ENCODE data around the gene ZSCAN12. TPM values are rescaled to one million over a fixed set of nuclear protein-coding genes. Genes with fewer than 3 reads are reported as not detected.
A peak's percentile ranks its signal among the peaks of the same experiment; 100 is the strongest.

ZSCAN12 gene
- total and polyA plus RNA-seq, 2 donors (not counting 1 experiment from before 2014, with no cell fraction given), result 4.7 to 9.6 TPM

DNA sequence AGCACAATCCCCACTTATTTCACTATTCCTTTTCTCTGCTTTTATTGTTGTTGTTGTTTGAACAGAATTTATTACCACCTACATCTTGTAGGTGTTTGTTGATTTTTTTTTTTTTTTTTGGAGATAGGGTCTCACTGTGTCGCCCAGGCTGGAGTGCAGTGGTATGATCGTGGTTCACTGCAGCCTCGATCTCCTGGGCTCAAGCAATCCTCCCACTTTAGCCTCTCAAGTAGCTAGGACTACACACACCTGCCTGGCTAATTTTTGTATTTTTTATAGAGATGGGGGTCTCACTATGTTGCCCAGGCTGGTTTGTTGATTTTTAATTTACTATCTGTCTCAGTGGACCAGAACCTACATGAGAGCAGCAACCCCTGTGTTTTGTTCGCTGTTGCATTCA is 3.6 kb downstream of the ZSCAN12 start:
- Histone ChIP-seq H3K27ac (ENCODE audit: insufficient read depth, low read length) (no peak overlapping the region), H2AFZ (ENCODE audit: low read length) (no peak overlapping the region), H3K79me2 (ENCODE audit: control insufficient read depth, insufficient read depth, low read length) (peaks cover 24% of the 10 kb centered on the region), H3K36me3 (ENCODE audit: control insufficient read depth, insufficient read depth, low read length) (peaks cover 10% of the 10 kb centered on the region), H4K20me1 (ENCODE audit: control insufficient read depth, extremely low read depth, insufficient read depth, low read length) (no peaks in the 10 kb centered on the region), H3K27me3 (ENCODE audit: control insufficient read depth, insufficient read depth, low read length) (no peaks in the 10 kb centered on the region), H3K4me3 (replicated peaks in 1 of 4; ENCODE audit: control extremely low read depth in 1 of 4, insufficient read depth in 1 of 4, low read depth in 3 of 4, low read length in 4 of 4) (no peak overlapping the region), H3K9ac (ENCODE audit: insufficient read depth, low read length) (no peak overlapping the region), H3K4me1 (ENCODE audit: control insufficient read depth, extremely low read depth, insufficient read depth, low read length) (peaks cover 6% of the 10 kb centered on the region), H3K9me3 (ENCODE audit: control insufficient read depth, insufficient read depth, low read depth, low read length) (no peaks in the 10 kb centered on the region), H3K4me2 (ENCODE audit: extremely low read depth, insufficient read depth, low read length) (no peak overlapping the region)
- TF ChIP-seq, protein P1, sequence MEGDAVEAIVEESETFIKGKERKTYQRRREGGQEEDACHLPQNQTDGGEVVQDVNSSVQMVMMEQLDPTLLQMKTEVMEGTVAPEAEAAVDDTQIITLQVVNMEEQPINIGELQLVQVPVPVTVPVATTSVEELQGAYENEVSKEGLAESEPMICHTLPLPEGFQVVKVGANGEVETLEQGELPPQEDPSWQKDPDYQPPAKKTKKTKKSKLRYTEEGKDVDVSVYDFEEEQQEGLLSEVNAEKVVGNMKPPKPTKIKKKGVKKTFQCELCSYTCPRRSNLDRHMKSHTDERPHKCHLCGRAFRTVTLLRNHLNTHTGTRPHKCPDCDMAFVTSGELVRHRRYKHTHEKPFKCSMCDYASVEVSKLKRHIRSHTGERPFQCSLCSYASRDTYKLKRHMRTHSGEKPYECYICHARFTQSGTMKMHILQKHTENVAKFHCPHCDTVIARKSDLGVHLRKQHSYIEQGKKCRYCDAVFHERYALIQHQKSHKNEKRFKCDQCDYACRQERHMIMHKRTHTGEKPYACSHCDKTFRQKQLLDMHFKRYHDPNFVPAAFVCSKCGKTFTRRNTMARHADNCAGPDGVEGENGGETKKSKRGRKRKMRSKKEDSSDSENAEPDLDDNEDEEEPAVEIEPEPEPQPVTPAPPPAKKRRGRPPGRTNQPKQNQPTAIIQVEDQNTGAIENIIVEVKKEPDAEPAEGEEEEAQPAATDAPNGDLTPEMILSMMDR (conservative IDR thresholded peaks at IDR 0.05 in 1 of 2, IDR thresholded peaks at IDR 0.05 in 1 of 2; ENCODE audit: low read depth in 1 of 2, low read length in 2 of 2), result no peak
- no peak for TF ChIP-seq EZH2 (IDR thresholded peaks at IDR 0.05; ENCODE audit: low read length, missing control alignments)
- DNase-seq (ENCODE audit: low read depth in 2 of 2), result no peak

- H3K9me3 ChIP-seq (ENCODE audit: control insufficient read depth, insufficient read depth, low read depth, low read length), result no peaks in the 10 kb centered on the region
- no peaks in the 10 kb centered on the region for H4K20me1 ChIP-seq (ENCODE audit: control insufficient read depth, extremely low read depth, insufficient read depth, low read length)
- H3K4me1 ChIP-seq (ENCODE audit: control insufficient read depth, extremely low read depth, insufficient read depth, low read length), result peaks cover 6% of the 10 kb centered on the region
- H2AFZ ChIP-seq (ENCODE audit: low read length), result no peak overlapping the region
- H3K27ac ChIP-seq (ENCODE audit: insufficient read depth, low read length), result no peak overlapping the region
- DNase-seq (ENCODE audit: low read depth in 2 of 2), result peak in 1 of 2 donors; percentile 30
- TF ChIP-seq, protein P1 (conservative IDR thresholded peaks at IDR 0.05 in 1 of 2, IDR thresholded peaks at IDR 0.05 in 1 of 2; ENCODE audit: low read depth in 1 of 2, low read length in 2 of 2), result peak; percentile 14 to 43
- TF ChIP-seq EZH2 (IDR thresholded peaks at IDR 0.05; ENCODE audit: low read length, missing control alignments), result no peak
- peaks cover 15% of the 10 kb centered on the region for H3K36me3 ChIP-seq (ENCODE audit: control insufficient read depth, insufficient read depth, low read length)
- H3K4me3 ChIP-seq (replicated peaks in 1 of 4; ENCODE audit: control extremely low read depth in 1 of 4, insufficient read depth in 1 of 4, low read depth in 3 of 4, low read length in 4 of 4), result no peak overlapping the region
- H3K27me3 ChIP-seq (ENCODE audit: control insufficient read depth, insufficient read depth, low read length), result no peaks in the 10 kb centered on the region
- H3K4me2 ChIP-seq (ENCODE audit: extremely low read depth, insufficient read depth, low read length), result no peak overlapping the region
- no peak overlapping the region for H3K9ac ChIP-seq (ENCODE audit: insufficient read depth, low read length)
- H3K79me2 ChIP-seq (ENCODE audit: control insufficient read depth, insufficient read depth, low read length), result peaks cover 20% of the 10 kb centered on the region
Observed at GRCh38 chr6:28393912-28394662, 5.5 kb downstream of the ZSCAN12 start.

DNA sequence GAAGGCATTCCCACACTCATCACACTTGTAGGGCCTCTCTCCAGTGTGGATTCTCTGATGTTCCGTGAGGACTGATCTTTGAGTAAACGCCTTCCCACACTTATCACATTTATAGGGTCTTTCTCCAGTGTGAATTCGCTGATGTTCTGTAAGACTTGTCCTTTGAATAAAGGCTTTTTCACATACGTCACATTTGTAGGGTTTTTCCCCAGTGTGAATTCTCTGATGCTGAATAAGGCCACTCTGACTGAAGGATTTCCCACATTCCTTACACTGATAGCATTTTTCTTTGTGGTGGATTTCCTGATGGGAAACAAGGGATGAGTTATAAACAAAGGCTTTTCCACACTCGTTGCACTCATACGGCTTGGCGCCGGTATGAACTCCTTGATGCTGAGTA is 8.9 kb downstream of the ZSCAN12 start:
- Histone ChIP-seq H4K20me1 (ENCODE audit: control insufficient read depth, extremely low read depth, insufficient read depth, low read length) (no peaks in the 10 kb centered on the region), H3K27me3 (ENCODE audit: control insufficient read depth, insufficient read depth, low read length) (no peaks in the 10 kb centered on the region), H3K36me3 (ENCODE audit: control insufficient read depth, insufficient read depth, low read length) (peaks cover 15% of the 10 kb centered on the region), H2AFZ (ENCODE audit: low read length) (no peak overlapping the region), H3K4me2 (ENCODE audit: extremely low read depth, insufficient read depth, low read length) (no peak overlapping the region), H3K4me3 (replicated peaks in 1 of 4; ENCODE audit: control extremely low read depth in 1 of 4, insufficient read depth in 1 of 4, low read depth in 3 of 4, low read length in 4 of 4) (no peak overlapping the region), H3K4me1 (ENCODE audit: control insufficient read depth, extremely low read depth, insufficient read depth, low read length) (no peaks in the 10 kb centered on the region), H3K9me3 (ENCODE audit: control insufficient read depth, insufficient read depth, low read depth, low read length) (no peaks in the 10 kb centered on the region), H3K79me2 (ENCODE audit: control insufficient read depth, insufficient read depth, low read length) (peaks cover 5% of the 10 kb centered on the region), H3K9ac (ENCODE audit: insufficient read depth, low read length) (no peak overlapping the region), H3K27ac (ENCODE audit: insufficient read depth, low read length) (no peak overlapping the region)
- TF ChIP-seq, protein P1 (conservative IDR thresholded peaks at IDR 0.05 in 1 of 2, IDR thresholded peaks at IDR 0.05 in 1 of 2; ENCODE audit: low read depth in 1 of 2, low read length in 2 of 2), result no peak
- no peak for TF ChIP-seq EZH2 (IDR thresholded peaks at IDR 0.05; ENCODE audit: low read length, missing control alignments)
- no peak for DNase-seq (ENCODE audit: low read depth in 2 of 2)
